Choroid plexus epithelial cell (primary cell): ENCODE measurements around the gene SDCCAG8.

Source experiments
- DNase-seq: peaks from one replicate; pipeline ENCODE4 v3.0.0-alpha.2; 2010; ENCODE audit warnings: low read depth
- H3K4me3 ChIP-seq: 2 replicates; pipeline ENCODE4 v1.5.1; 2011; ENCODE audit warnings: low read depth, mild to moderate bottlenecking, control low read depth, low read length, moderate library complexity
- CTCF ChIP-seq: conservative IDR thresholded peaks from 2 replicates; pipeline ENCODE4 v1.5.1; 2011; ENCODE audit warnings: low read depth, mild to moderate bottlenecking, control low read depth, inconsistent platforms, low read length, moderate library complexity

The SDCCAG8 gene

GRCh38 chr1:243281672-243282071 lies 25.8 kb downstream of the SDCCAG8 start:
- TF ChIP-seq CTCF, result no peak
- H3K4me3 ChIP-seq, result no peak overlapping the region
- DNase-seq, result no peak

GRCh38 chr1:243286409-243287122 lies 30.7 kb downstream of the SDCCAG8 start:
- DNase-seq, result peak; percentile 65
- no peak for TF ChIP-seq CTCF

GRCh38 chr1:243287123-243287460 lies 31.3 kb downstream of the SDCCAG8 start:
- DNase-seq, result peak; percentile 35
- TF ChIP-seq CTCF, result no peak
- no peak overlapping the region for H3K4me3 ChIP-seq

More at GRCh38 chr1:243286409-243287122, 30.7 kb downstream of the SDCCAG8 start:
- no peak overlapping the region for H3K4me3 ChIP-seq

- no peak for TF ChIP-seq CTCF
- DNase-seq, result peak; percentile 88
- H3K4me3 ChIP-seq, result no peak overlapping the region
Observed at GRCh38 chr1:243287652-243288051, 31.8 kb downstream of the SDCCAG8 start.

- H3K4me3 ChIP-seq, result no peak overlapping the region
- TF ChIP-seq CTCF, result no peak
- no peak for DNase-seq
Observed at GRCh38 chr1:243288062-243288461, 32.2 kb downstream of the SDCCAG8 start.

- H3K4me3 ChIP-seq, result no peak overlapping the region
- DNase-seq, result no peak
- TF ChIP-seq CTCF, result no peak
Observed at GRCh38 chr1:243291292-243291691, 35.5 kb downstream of the SDCCAG8 start.

GRCh38 chr1:243292117-243292516 lies 36.3 kb downstream of the SDCCAG8 start:
- DNase-seq, result no peak
- no peak overlapping the region for H3K4me3 ChIP-seq
- no peak for TF ChIP-seq CTCF
